Skeletal muscle tissue (tissue), 4 donors: Measurements from ENCODE around the gene KIF21A. TPM values are rescaled to one million over a fixed set of nuclear protein-coding genes. Genes with fewer than 3 reads are reported as not detected.

ENCODE experiments used
- H3K27ac ChIP-seq: one replicate; pipeline ENCODE4 v1.7.0; 2013; ENCODE audit warnings: mild to moderate bottlenecking, low read depth, low read length, inconsistent platforms
- H3K27me3 ChIP-seq, 3 donors: one replicate each; pipeline ENCODE4 v1.7.0; 2013; ENCODE audit warnings: low read length in 3 of 3; ENCODE audit not compliant: control insufficient read depth in 3 of 3, insufficient read depth in 3 of 3
- H3K36me3 ChIP-seq, 3 donors: one replicate each; pipeline ENCODE4 v1.7.0; 2013; ENCODE audit warnings: low read length in 3 of 3; ENCODE audit not compliant: control insufficient read depth in 3 of 3, insufficient read depth in 3 of 3
- H3K4me1 ChIP-seq, 3 donors: one replicate each; pipeline ENCODE4 v1.7.0; 2013; ENCODE audit warnings: low read length in 3 of 3, mild to moderate bottlenecking in 3 of 3; ENCODE audit not compliant: control insufficient read depth in 3 of 3, insufficient read depth in 3 of 3
- H3K4me3 ChIP-seq, 3 donors: one replicate each; pipeline ENCODE4 v1.7.0; 2013; ENCODE audit warnings: low read length in 3 of 3
- H3K9ac ChIP-seq, 3 donors: one replicate each; pipeline ENCODE4 v1.7.0; 2013; ENCODE audit warnings: low read length in 3 of 3, mild to moderate bottlenecking in 3 of 3, moderate library complexity in 2 of 3, low read depth in 1 of 3
- H3K9me3 ChIP-seq, 3 donors: one replicate each; pipeline ENCODE4 v1.7.0; 2013; ENCODE audit warnings: low read length in 3 of 3; ENCODE audit not compliant: control insufficient read depth in 3 of 3
- total RNA-seq: library from RNA; depleted of rRNA; stranded (reverse); fragments of >200 nt; gene quantifications from one replicate; pipeline ENCODE4 v1.2.3, GENCODE V29; 2014
- donor health status: Osteomylitis.

Gene KIF21A
- total RNA-seq, 1 donor from 2014 or later: 6.3 TPM

- Histone ChIP-seq H3K36me3 (peaks cover 0 to 4% (median 0%) of the 10 kb centered on the region in 3 donors), H3K4me1 (no peaks in the 10 kb centered on the region), H3K27ac (no peak overlapping the region), H3K27me3 (no peaks in the 10 kb centered on the region), H3K9me3 (no peaks in the 10 kb centered on the region), H3K4me3 (no peak overlapping the region), H3K9ac (no peak overlapping the region)
Observed at GRCh38 chr12:39372204-39372925, 70.6 kb downstream of the KIF21A start.

GRCh38 chr12:39369756-39370155 lies 73.2 kb downstream of the KIF21A start:
- H3K36me3 ChIP-seq: peaks cover 0 to 4% (median 0%) of the 10 kb centered on the region in 3 donors
- no peaks in the 10 kb centered on the region for H3K27me3 ChIP-seq
- no peaks in the 10 kb centered on the region for H3K4me1 ChIP-seq
- no peak overlapping the region for H3K27ac ChIP-seq
- no peak overlapping the region for H3K4me3 ChIP-seq
- no peaks in the 10 kb centered on the region for H3K9me3 ChIP-seq
- no peak overlapping the region for H3K9ac ChIP-seq

GRCh38 chr12:39368891-39369290 lies 74.0 kb downstream of the KIF21A start:
- peaks cover 0 to 4% (median 0%) of the 10 kb centered on the region in 3 donors for H3K36me3 ChIP-seq
- H3K9ac ChIP-seq: no peak overlapping the region
- no peaks in the 10 kb centered on the region for H3K4me1 ChIP-seq
- H3K27me3 ChIP-seq: no peaks in the 10 kb centered on the region
- no peak overlapping the region for H3K4me3 ChIP-seq
- H3K9me3 ChIP-seq: no peaks in the 10 kb centered on the region
- H3K27ac ChIP-seq: no peak overlapping the region

- Histone ChIP-seq H3K9ac (no peak overlapping the region), H3K36me3 (peaks cover 0 to 4% (median 0%) of the 10 kb centered on the region in 3 donors), H3K4me3 (no peak overlapping the region), H3K4me1 (no peaks in the 10 kb centered on the region), H3K27me3 (no peaks in the 10 kb centered on the region), H3K9me3 (no peaks in the 10 kb centered on the region), H3K27ac (no peak overlapping the region)
Observed at GRCh38 chr12:39368096-39368495, 74.8 kb downstream of the KIF21A start.

- Histone ChIP-seq H3K9me3 (no peaks in the 10 kb centered on the region), H3K36me3 (peaks cover 0 to 4% (median 0%) of the 10 kb centered on the region in 3 donors), H3K4me3 (no peak overlapping the region), H3K9ac (no peak overlapping the region), H3K27ac (no peak overlapping the region), H3K27me3 (no peaks in the 10 kb centered on the region), H3K4me1 (no peaks in the 10 kb centered on the region)
Observed at GRCh38 chr12:39367494-39367893, 75.4 kb downstream of the KIF21A start.

GRCh38 chr12:39365364-39366001 lies 77.4 kb downstream of the KIF21A start:
- Histone ChIP-seq H3K36me3 (peaks cover 0 to 4% (median 0%) of the 10 kb centered on the region in 3 donors), H3K9me3 (no peaks in the 10 kb centered on the region), H3K4me3 (no peak overlapping the region), H3K4me1 (no peaks in the 10 kb centered on the region), H3K27ac (no peak overlapping the region), H3K27me3 (no peaks in the 10 kb centered on the region), H3K9ac (no peak overlapping the region)

GRCh38 chr12:39364196-39364595 lies 78.7 kb downstream of the KIF21A start:
- Histone ChIP-seq H3K4me3 (no peak overlapping the region), H3K9ac (no peak overlapping the region), H3K36me3 (no peaks in the 10 kb centered on the region), H3K27ac (no peak overlapping the region), H3K27me3 (no peaks in the 10 kb centered on the region), H3K9me3 (no peaks in the 10 kb centered on the region), H3K4me1 (no peaks in the 10 kb centered on the region)

- Histone ChIP-seq H3K36me3 (peaks cover 2 to 16% (median 4%) of the 10 kb centered on the region in 3 donors), H3K4me3 (no peak overlapping the region), H3K9ac (no peak overlapping the region), H3K9me3 (no peaks in the 10 kb centered on the region), H3K27me3 (no peaks in the 10 kb centered on the region), H3K4me1 (no peaks in the 10 kb centered on the region), H3K27ac (no peak overlapping the region)
Observed at GRCh38 chr12:39359645-39360044, 83.3 kb downstream of the KIF21A start.

- no peaks in the 10 kb centered on the region for H3K4me1 ChIP-seq
- H3K9ac ChIP-seq: no peak overlapping the region
- H3K36me3 ChIP-seq: peaks cover 2 to 16% (median 4%) of the 10 kb centered on the region in 3 donors
- H3K9me3 ChIP-seq: no peaks in the 10 kb centered on the region
- H3K27ac ChIP-seq: no peak overlapping the region
- H3K27me3 ChIP-seq: no peaks in the 10 kb centered on the region
- no peak overlapping the region for H3K4me3 ChIP-seq
Observed at GRCh38 chr12:39357041-39357440, 85.9 kb downstream of the KIF21A start.

GRCh38 chr12:39355841-39356240 lies 87.1 kb downstream of the KIF21A start:
- Histone ChIP-seq H3K27ac (no peak overlapping the region), H3K4me3 (no peak overlapping the region), H3K4me1 (no peaks in the 10 kb centered on the region), H3K9me3 (no peaks in the 10 kb centered on the region), H3K9ac (no peak overlapping the region), H3K36me3 (peaks cover 2 to 16% (median 4%) of the 10 kb centered on the region in 3 donors), H3K27me3 (no peaks in the 10 kb centered on the region)
